GM20431 (cell line): ENCODE data around the gene RGSL1.

ENCODE experiments used
- in situ Hi-C: fragments of 300-500 bp; cut with MseI, MboI; formaldehyde crosslinking; loops from one replicate; pipeline ENCODE4 v1.15.0; 2020; ENCODE audit warnings: low sequenced_read_pairs; ENCODE audit not compliant: unreplicated experiment

RGSL1 gene

DNA sequence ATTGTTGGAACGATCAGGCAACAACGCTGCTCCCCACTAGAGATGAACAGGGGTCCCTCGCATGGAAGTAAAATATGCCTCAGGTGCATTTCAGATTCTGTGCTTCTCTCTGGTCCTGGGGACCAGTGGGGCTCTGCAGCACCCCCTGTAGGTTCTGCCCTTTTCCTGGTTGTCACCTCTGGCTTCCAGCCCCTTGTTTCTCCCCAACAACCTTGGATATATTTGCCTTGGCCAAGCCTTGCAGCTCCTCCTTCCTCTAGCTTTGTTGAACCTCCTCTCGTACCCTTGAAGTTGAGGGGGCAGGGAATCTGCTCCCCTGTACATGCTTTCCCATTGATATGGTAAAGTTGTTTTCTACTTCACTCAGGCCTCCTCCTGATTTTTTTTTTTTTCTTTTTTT, 5.4 kb upstream of the RGSL1 start:
- in situ Hi-C loops: loop anchor here (10.0 kb wide), 1 partner anchor 340 kb away; the partner anchor contains the start of gene NPL

DNA sequence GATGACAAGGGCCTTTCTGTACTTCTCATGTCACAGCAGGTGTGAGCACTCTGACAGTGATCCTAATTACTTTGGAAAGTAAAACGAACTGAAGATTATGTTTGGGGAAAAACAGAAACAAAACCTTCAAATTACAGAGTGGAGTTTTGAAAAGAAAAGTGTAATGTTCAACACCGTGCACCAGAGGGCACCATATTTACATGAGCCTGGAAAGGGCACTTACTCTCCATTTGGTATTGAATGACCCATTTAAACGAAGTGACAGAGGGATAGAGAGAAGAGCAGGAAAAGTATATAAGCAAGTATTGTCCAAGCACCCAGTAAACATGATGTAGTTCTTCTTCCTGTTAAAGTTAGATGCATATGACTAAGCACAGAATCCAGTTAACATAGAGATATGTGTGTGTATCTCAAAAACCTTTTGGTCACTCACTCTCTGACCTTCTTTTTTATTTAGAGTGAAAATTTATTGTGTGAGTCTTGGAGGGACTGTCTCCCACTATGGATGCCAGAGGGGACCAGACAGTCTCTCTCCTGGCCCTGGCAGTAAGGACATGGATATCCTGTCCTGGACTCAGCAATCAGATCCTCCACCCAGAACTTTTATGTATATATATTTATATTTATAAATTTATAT, 3.8 kb upstream of the RGSL1 start:
- in situ Hi-C loops: loop anchor here (10.0 kb wide), 1 partner anchor 339 kb away; the partner anchor contains the start of gene NPL

DNA sequence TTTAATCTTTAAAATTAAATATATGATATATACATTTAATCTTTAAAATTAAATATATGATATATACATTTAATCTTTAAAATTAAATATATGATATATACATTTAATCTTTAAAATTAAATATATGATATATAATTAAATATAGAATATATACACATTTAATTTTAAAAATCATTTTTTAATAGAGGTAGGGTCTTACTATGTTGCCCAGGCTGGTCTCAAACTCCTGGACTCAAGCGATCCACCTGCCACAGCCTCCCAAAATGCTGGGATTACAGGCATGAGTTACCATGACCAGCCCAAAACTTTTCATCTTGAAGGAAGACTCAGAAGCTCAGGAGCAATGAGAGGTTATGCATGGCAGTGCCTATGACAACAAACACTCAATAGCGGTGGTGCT, 2.8 kb upstream of the RGSL1 start:
- in situ Hi-C loops: loop anchor here (10.0 kb wide), 1 partner anchor 338 kb away; the partner anchor contains the start of gene NPL

DNA sequence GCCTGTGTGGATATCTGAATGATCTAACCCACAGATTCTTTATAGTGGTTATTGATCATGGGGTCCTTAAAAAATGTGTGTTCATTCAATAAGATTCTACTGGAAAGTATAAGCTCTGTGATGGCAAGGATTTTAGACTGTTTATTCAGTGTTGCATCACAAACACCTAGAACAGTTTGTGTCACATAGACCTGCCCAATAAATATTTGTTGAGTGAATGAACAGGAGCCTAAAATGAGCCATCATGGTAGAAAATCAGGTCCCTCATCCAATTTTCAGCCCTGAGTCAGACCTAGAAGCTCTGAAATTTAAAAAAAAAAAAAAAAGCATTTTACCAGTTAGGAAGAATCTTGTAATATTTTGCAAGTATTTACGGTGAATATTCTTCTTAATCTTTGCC, 2.3 kb upstream of the RGSL1 start:
- in situ Hi-C loops: loop anchor here (10.0 kb wide), 1 partner anchor 337 kb away; the partner anchor contains the start of gene NPL

DNA sequence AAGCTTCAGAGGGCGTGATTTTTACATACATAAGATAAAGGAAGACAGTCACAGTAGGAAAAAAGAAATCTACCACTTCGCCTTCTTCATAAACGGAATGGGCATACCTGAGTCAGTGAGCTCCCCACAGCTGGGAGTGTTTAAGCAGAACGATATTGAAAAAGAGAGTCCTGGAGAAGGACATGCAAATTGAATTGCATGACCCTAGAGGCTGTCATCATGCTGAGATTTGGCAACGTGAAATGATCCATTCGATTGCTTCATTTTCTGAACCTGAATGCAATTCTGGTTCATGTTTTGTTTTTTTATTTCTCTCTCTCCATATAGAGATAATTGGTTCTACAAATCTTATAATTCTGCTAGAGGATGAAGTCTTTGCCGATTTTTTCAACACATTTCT, 3.7 kb downstream of the RGSL1 start:
- in situ Hi-C loops: no loop called here

DNA sequence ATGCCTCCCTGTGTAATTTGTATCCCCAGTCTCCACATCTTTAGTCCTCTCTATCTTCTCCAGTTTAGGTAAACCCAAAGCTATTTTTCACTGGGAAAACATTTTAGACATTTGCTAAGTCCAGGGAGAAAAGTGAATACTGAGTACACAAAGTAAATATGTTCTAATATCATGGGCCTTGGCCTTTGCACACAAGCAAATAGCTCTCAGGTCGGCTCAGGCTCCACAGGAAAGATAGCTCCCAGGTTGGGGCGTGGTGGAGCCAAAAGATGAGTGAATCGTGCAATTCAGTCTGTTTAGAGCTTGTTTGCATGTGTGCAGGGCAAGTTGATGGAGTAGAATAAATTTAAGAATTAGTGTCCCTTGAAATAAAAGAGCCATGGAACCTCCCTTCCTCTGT, 7.9 kb downstream of the RGSL1 start:
- in situ Hi-C loops: no loop called here

DNA sequence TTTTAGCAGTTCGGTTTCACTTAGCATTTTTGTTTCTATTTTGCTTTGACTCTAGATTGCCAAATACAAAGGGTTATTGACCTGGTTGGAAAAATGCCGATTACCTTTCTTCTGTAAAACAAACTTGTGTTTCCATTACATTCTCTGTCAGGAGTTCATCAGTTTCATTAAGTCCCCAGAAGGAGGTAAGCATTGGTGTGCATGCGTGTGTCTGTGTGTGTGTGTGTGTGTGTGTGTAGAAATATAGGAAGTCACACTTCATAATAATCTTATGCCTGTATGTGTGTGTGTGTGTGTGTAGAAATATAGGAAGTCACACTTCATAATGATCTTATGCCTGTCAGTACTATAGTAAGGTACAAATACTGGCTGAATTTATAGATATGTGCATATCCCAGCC, 10.0 kb downstream of the RGSL1 start:
- in situ Hi-C loops: no loop called here

DNA sequence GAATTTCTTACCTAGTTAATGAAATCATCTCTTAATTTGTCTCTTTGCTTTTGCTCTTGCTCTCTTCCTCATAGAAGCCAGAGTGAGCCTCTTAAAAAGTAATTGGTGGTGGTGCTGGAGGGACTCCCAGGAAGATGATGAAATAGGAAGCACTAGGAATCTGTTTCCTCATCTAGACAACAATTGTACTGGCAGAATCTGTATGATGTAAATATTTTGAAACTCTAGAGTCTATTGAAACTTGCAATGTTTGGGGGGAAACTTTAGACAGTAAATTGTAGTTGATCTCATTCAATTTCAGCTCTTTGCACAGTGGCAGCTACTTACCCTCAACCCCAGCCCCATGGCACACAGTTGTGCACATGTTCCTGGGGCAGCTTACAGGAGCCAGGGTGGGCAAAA, 10.6 kb downstream of the RGSL1 start:
- in situ Hi-C loops: no loop called here

DNA sequence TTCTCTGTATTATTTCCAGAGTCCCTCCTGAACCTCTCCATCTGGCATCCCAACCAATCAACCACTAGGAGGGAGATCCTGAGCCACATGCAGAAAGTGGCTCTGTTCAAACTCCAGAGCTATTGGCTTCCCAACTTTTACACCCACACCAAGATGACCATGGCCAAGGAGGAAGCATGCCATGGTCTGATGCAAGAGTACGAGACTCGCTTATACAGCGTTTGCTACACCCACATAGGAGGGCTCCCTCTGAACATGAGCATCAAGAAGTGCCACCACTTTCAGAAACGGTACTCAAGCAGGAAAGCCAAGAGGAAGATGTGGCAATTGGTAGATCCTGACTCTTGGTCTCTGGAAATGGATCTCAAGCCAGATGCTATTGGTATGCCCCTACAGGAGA, 23.6 kb downstream of the RGSL1 start:
- in situ Hi-C loops: no loop called here

DNA sequence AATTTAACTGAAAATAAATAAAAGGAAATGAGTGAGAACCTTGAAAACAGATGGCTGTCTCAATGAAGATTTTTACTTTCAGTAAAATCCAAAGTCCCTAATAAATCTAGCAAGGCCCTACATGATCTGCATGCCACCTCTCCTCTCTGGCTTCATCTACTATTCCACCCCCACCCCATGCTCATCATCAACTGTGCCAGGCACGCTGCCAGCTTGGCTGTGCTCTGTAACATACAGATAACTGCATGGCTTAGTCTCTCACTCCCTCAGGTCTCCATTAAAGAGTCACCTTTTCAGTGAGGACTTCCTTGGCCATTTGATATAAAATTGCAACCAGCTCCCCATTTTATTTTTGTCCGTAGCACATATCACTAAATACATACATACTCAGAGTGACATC, 26.7 kb downstream of the RGSL1 start:
- in situ Hi-C loops: no loop called here

DNA sequence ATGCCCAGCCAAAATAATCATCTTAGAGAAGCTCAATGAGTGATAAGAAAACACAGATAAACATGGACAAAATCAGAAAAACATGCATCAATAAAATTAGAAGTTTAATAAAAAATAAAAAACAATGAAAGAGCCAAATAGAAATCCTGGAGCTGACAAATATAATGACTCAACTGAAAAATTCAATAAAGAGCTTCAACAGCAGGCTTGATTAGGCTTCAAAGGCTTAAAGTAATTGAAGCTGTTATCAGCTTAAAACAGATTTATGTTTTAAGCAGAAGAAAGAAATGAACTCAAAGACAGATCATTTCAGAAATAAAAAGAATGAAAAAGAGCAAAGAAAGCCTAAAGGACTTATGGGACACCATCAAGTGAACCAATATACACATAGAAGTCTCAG, 28.3 kb downstream of the RGSL1 start:
- in situ Hi-C loops: no loop called here

DNA sequence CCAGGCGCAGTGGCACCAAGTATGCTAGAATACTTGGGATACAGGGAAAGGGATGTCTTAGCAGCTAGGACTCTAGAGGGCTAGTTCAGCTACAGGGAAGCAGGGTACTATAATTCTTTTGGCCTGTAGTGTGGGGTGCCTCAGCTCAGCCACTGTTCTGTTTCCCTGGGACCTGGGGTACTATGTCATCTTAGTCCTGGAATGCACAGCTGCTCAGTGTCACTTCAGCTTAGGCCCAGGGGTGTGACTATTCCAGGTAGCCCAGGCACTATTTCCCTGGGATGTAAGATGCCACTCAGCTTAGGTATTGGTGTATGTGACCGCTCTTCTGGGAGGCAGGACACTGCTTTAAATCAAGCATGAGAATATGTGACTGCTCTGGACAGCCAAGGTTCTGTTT, 34.1 kb downstream of the RGSL1 start:
- in situ Hi-C loops: no loop called here

DNA sequence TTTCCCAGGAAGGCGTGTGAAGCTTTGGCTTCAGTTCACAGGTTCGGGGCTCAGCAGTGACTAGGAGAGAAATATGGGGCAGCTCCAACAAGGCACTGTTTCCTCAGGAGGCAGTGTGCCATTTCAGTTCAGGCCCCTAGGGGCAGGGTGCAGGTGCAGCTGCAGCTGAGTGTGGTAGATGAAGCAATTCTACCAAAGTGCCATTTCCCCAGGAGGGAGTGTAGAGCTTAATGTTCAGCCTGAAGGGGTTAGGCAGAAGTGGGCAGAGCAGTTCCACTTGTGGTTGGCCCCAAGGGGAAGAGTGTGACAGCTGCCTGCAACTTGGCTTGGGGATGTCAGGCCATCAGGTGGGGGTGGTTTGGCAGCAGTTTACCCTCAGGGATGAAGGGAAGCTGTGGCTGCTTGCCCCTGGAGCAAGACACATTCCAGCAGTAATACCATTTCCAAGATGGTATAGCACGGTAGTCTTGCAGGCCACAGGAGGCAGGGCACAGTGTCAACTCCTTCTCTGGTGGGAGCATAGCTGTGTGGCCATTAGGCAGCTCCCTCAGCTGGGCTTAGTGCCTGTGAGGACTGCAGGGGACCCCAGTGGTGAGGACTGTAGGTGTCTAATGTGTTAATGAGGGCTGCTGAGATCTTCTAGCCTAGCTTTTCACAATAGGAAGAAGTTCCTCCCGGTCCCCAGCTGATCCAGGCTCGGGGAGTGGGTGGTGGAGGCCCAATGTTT, 34.7 kb downstream of the RGSL1 start:
- in situ Hi-C loops: no loop called here

DNA sequence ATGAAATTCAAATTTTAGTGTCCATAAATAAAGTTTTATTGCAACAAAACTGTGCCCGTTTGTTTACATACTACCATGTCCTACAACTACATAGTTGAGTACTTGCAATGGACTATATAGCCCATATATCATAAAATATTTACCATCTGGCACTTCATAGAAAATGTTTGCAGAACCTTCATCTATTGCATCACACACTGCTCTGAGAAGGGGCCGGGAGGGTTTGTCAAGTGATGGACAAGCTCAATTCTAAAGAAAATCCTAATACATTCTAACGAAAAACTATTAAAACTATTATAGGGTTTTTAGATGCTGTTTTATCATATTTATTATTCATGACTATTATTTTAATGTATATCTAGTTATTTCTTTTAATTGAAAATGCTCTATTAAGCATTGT, 35.9 kb downstream of the RGSL1 start:
- in situ Hi-C loops: no loop called here

DNA sequence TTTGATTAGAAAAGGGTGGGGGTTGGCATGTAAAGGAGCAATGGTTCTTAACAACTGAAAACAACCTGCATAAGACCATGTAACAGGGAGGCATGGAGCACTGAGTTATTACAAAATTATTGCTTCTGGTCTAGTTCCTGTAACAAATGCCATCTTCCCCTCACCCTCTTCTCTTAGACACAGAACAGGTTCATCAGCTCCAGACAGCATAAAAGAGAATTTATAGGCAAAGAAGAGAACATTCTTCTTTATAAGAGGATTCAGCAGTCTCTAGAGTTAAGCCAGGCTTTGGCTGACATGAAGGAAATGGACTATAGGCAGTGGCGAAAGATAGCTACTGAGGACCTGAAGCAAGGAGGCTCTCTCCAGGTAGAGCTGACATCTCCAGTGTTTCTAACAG, 38.9 kb downstream of the RGSL1 start:
- in situ Hi-C loops: no loop called here

DNA sequence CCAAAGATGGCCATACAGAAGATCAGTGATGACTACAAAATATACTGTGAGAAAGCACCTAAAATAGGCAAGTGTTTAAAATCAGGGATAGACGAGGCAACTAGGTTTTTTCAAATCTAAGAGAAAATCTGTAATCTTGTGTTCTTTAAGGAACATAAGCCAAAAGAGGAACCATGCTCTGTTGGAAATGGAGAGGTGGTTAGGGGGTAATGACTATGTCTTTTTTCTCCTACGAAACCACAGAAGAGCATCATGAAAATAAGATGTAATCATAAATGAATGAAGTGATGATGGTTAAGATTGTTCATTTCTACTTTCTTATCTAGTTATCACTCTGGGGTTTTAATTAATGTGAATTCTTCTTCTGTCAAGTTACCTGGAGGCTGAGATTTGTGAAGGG, 43.1 kb downstream of the RGSL1 start:
- in situ Hi-C loops: no loop called here

DNA sequence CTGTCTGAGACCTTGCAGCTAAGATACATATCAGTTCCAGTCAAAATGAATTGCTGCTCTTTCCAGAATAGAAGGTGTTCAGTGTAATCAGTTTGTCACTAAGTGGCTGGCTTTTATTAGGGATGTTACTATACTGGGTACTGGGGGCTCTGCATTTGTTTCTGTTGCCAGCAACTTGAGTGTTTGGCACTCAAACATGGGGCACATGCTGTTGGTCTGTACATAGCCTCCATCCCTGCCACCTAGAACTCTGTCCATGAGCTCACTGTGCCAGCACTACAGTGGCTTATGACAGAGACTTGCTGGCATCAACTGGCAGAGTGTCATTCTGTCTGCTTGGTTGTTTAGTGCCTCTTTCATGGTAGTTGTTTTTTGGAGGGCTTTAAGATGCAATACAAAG, 45.1 kb downstream of the RGSL1 start:
- in situ Hi-C loops: no loop called here

DNA sequence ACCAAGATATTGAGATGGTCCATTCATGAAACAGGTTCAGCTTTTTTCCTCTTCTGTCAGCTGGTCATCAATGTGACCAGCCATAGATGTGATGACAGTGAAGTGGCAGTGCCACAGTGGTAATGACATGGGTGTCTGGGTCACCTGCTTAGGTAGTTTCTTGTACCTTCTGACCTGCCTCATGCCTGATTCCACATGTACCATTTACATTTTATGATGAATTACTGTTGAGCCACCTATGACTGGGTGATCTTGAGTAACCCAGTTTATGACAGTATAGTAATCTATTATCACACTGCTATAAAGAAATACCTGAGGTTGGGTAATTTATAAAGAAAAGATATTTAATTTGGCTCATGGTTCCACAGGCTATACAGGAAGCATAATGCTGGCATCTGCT, 45.7 kb downstream of the RGSL1 start:
- in situ Hi-C loops: no loop called here

DNA sequence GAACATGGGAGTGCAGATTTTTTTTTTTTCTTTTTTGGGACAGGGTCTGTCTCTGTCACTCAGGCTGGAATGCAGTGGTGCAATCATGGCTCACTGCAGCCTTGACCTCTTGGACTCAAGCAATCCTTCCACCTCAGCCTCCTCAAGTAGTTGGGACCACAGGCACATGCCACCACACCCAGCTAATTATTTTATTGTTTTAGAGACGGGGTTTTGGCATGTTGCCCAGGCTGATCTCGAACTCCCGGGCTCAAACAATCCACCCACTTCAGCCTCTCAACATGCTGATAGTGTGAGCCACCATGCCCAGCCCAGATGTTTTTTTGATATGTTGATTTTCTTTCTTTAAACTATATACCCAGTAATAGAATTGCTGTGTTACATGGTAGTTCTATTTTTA, 57.7 kb downstream of the RGSL1 start:
- in situ Hi-C loops: no loop called here

DNA sequence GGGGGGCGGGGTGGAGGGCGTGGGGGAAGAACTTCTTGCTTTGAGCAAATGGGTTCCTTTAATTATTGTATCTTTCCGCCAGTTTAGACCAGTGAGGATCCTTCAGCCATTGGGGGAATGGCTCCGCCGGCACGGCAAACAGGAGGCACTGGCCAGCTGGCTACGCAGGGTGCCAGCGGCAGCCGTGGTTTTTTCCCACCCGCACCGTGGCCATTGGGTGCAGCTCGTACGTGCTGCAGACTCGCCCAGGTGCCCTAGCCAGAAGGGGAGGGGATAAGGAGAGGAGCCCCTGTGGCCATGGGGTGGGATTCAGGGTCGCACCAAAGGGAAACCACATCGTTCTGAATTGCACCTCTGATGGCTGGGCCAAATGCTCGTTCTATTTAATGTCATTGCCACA, 65.6 kb downstream of the RGSL1 start:
- in situ Hi-C loops: no loop called here

DNA sequence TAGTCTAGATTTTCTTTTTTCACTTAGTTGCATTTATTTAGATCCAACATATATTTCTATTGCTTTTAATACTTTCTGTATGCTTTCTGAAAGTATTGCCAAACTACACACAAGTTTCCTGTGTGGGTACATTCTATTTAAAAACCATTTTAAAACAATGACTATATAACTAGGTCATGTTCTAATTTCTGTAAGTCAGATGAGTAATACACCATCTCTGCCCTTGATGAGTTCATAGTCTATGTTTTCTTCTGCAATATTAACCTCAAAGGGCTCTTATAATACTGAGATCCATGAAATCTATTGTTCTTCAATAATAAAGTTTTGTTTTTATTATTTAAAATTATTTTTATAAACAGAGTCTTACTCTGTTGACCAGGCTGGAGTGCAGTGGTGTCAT, 70.8 kb downstream of the RGSL1 start:
- in situ Hi-C loops: no loop called here

DNA sequence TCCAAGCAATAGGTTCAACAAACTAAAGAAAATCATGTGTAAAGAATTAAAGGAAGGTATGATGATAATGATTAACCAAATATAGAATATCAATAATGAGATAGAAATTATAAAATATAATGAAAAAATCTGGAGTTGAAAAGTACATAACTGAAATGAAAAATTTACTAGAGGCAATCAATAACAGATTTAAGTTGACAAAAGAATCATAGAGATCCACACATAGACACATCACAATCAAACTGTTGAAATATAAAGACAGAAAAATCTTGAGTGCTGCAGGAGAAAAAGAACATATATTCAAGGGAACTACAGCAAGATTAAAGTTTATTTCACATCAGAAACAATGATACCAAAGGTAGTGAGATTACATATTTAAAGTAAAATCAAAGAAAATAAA, 75.4 kb downstream of the RGSL1 start:
- in situ Hi-C loops: no loop called here
